Chondrocyte (in vitro differentiated cells): ENCODE data around the gene LGALS12. TPM values are rescaled to one million over a fixed set of nuclear protein-coding genes. Genes with fewer than 3 reads are reported as not detected.

Source experiments
- DNase-seq: peaks from one replicate; pipeline ENCODE4 v3.0.0; 2021; ENCODE audit warnings: mixed read lengths, low spot score
- H3K27ac Mint-ChIP-seq: one replicate; pipeline ENCODE4 v1.8.0; 2021; ENCODE audit warnings: mild to moderate bottlenecking, moderate library complexity, mixed read lengths; ENCODE audit not compliant: unreplicated experiment
- H3K27me3 Mint-ChIP-seq: 2 replicates; pipeline ENCODE4 v1.8.0; 2021; ENCODE audit warnings: low read depth, mixed read lengths
- H3K36me3 Mint-ChIP-seq: 2 replicates; pipeline ENCODE4 v1.8.0; 2021; ENCODE audit warnings: low read depth, mixed read lengths
- H3K4me1 Mint-ChIP-seq: 2 replicates; pipeline ENCODE4 v1.8.0; 2021; ENCODE audit warnings: low read depth, mild to moderate bottlenecking, mixed read lengths
- H3K4me3 Mint-ChIP-seq: one replicate; pipeline ENCODE4 v1.8.0; 2021; ENCODE audit warnings: mild to moderate bottlenecking, moderate library complexity, mixed read lengths; ENCODE audit not compliant: unreplicated experiment
- H3K9me3 Mint-ChIP-seq: 2 replicates; pipeline ENCODE4 v1.8.0; 2021; ENCODE audit warnings: low read depth, mixed read lengths
- CTCF ChIP-seq: fragments of 200-600 bp; sonication (generic); IDR thresholded peaks from 2 replicates; pipeline ENCODE4 v1.5.0; 2021; ENCODE audit warnings: antibody characterized with exemption, mild to moderate bottlenecking, moderate library complexity
- long read RNA-seq: library from polyadenylated mRNA; stranded (forward); transcript quantifications from one replicate; pipeline ENCODE4 v2.0.0, GENCODE V29; 2021
- total RNA-seq: library from RNA; stranded (reverse); gene quantifications from 3 replicates; pipeline ENCODE4 v1.2.1, GENCODE V29; 2021

The LGALS12 gene
- not detected in 3 replicates for total RNA-seq
- long read RNA-seq: 0 reads

GRCh38 chr11:63505857-63506528 is at the start of gene LGALS12:
TSS of gene LGALS12 (plus strand) at chr11:63506084. CDS start at chr11:63506459, 375 bp downstream.
- peaks cover 7% of the 10 kb centered on the region for H3K4me1 Mint-ChIP-seq
- TF ChIP-seq CTCF: no peak
- no peaks in the 10 kb centered on the region for H3K27me3 Mint-ChIP-seq
- no peak within 1 kb of the TSS for H3K27ac Mint-ChIP-seq
- no peak within 1 kb of the TSS for H3K4me3 Mint-ChIP-seq
- DNase-seq: no peak
- no peaks in the 10 kb centered on the region for H3K36me3 Mint-ChIP-seq
- H3K9me3 Mint-ChIP-seq: no peaks in the 10 kb centered on the region

DNA sequence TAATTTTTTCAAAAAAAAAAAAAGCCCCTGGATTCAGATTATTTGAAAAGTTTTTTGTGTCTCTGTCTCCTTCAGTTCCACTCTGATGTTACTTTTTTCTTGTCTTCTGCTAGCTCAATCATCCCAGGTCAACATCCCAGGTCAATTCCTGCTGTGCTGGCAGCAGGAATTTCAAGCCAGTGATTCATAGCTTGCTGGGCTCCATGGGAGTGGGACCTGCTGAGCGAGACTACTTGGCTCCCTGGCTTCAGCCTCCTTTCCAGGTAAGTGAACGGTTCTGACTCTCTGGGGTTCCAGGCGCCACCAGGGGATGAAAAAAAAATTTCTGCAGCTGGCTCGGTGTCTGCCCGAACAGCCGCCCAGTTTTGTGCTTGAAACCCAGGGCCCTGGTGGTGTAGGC is 46.3 kb upstream of the LGALS12 start:
- H3K27ac Mint-ChIP-seq: no peak overlapping the region
- no peaks in the 10 kb centered on the region for H3K9me3 Mint-ChIP-seq
- DNase-seq: no peak
- TF ChIP-seq CTCF: no peak
- H3K27me3 Mint-ChIP-seq: peaks cover 31% of the 10 kb centered on the region
- no peaks in the 10 kb centered on the region for H3K4me1 Mint-ChIP-seq
- H3K4me3 Mint-ChIP-seq: no peak overlapping the region
- peaks cover 2% of the 10 kb centered on the region for H3K36me3 Mint-ChIP-seq

DNA sequence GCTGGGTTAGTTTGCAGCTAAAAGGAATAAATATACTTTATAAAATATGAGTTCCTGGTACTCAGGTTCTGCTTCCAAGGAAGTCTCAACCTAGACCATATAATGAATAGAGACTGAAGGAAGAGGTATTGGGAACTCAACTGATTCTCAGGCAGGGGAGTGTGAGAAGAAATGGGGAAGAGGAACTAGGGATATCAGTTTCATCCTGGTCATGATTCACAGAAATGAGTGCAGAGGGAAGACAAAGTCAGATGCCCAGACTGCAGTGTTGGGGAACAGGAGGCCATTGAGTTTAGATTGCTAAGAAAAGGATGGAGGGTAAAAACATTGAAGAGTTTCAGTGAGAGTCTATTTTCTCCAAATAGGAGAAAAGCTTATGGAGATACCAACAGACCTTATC is 43.7 kb upstream of the LGALS12 start:
- Mint-ChIP-seq H3K27me3 (peaks cover 39% of the 10 kb centered on the region), H3K4me3 (no peak overlapping the region), H3K27ac (no peak overlapping the region), H3K4me1 (no peaks in the 10 kb centered on the region), H3K36me3 (peaks cover 2% of the 10 kb centered on the region), H3K9me3 (peaks cover 3% of the 10 kb centered on the region)
- no peak for DNase-seq
- no peak for TF ChIP-seq CTCF

DNA sequence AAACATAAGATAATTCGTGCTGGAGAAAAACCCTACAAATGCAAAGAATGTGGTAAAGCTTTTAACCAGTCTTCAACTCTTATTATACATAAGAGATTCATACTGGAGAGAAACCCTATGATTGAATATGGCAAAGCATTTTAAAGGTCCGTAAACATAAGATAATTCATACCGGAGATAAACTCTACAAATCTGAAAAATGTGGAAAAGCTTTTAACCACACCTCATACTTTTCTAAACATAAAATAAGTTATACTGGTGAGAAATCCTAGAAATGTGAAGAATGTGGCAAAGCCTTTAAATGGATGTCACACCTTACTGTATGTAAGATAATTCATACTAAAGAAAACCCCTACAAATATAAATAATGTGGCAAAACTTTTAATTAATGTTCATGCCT is 35.6 kb upstream of the LGALS12 start:
- no peak overlapping the region for H3K4me3 Mint-ChIP-seq
- H3K27ac Mint-ChIP-seq: no peak overlapping the region
- no peak for DNase-seq
- no peaks in the 10 kb centered on the region for H3K4me1 Mint-ChIP-seq
- no peak for TF ChIP-seq CTCF
- H3K27me3 Mint-ChIP-seq: peaks cover 32% of the 10 kb centered on the region
- peaks cover 2% of the 10 kb centered on the region for H3K36me3 Mint-ChIP-seq
- peaks cover 16% of the 10 kb centered on the region for H3K9me3 Mint-ChIP-seq

GRCh38 chr11:63472372-63472771 is 33.5 kb upstream of the LGALS12 start:
- H3K27me3 Mint-ChIP-seq: peaks cover 23% of the 10 kb centered on the region
- no peaks in the 10 kb centered on the region for H3K4me1 Mint-ChIP-seq
- H3K9me3 Mint-ChIP-seq: peaks cover 28% of the 10 kb centered on the region
- H3K36me3 Mint-ChIP-seq: peaks cover 6% of the 10 kb centered on the region
- no peak overlapping the region for H3K27ac Mint-ChIP-seq
- TF ChIP-seq CTCF: no peak
- DNase-seq: no peak
- H3K4me3 Mint-ChIP-seq: no peak overlapping the region
